Kidney (tissue), 14 donors: ENCODE measurements around the gene HRH2. TPM values are rescaled to one million over a fixed set of nuclear protein-coding genes. Genes with fewer than 3 reads are reported as not detected.

Source experiments
- DNase-seq, 5 donors: peaks; one replicate each; pipeline ENCODE4 v3.0.0-alpha.2; 2013 to 2020
- FAIRE-seq: peaks from 2 replicates; lab custom pipeline; 2012; peaks lifted over from hg19 to GRCh38; lab: Jason Lieb, UNC
- H3K27ac ChIP-seq, 2 donors: one replicate each; pipeline ENCODE4 v1.7.0; 2013; ENCODE audit warnings: low read depth in 2 of 2, low read length in 2 of 2, inconsistent platforms in 1 of 2
- H3K27me3 ChIP-seq: one replicate; pipeline ENCODE4 v1.7.1; 2013; ENCODE audit warnings: low read length, inconsistent platforms; ENCODE audit not compliant: control insufficient read depth, insufficient read depth
- H3K36me3 ChIP-seq, 3 donors: one replicate each; pipeline versions ENCODE4 v1.7.0 to v1.7.1; 2013; ENCODE audit warnings: low read length in 3 of 3, control low read depth in 1 of 3, inconsistent platforms in 1 of 3; ENCODE audit not compliant: insufficient read depth in 3 of 3, control insufficient read depth in 2 of 3
- H3K4me1 ChIP-seq, 3 donors: one replicate each; pipeline versions ENCODE4 v1.7.0 to v1.7.1; 2013; ENCODE audit warnings: low read length in 3 of 3, inconsistent platforms in 1 of 3, low read depth in 1 of 3; ENCODE audit not compliant: control insufficient read depth in 2 of 3, insufficient read depth in 2 of 3
- H3K4me3 ChIP-seq, 3 donors: one replicate each; pipeline versions ENCODE4 v1.7.0 to v1.8.1; 2013; ENCODE audit warnings: low read length in 3 of 3, control low read depth in 1 of 3, inconsistent platforms in 1 of 3
- H3K9ac ChIP-seq, 3 donors: one replicate each; pipeline versions ENCODE4 v1.7.0 to v1.7.1; 2013; ENCODE audit warnings: low read length in 3 of 3, control low read depth in 1 of 3, inconsistent platforms in 1 of 3
- H3K9me3 ChIP-seq, 3 donors: one replicate each; pipeline versions ENCODE4 v1.7.0 to v1.7.1; 2013; ENCODE audit warnings: low read length in 3 of 3, control low read depth in 1 of 3, inconsistent platforms in 1 of 3; ENCODE audit not compliant: control insufficient read depth in 2 of 3, insufficient read depth in 1 of 3
- intact Hi-C: fragments of 100-400 bp; cut with DNase I; formaldehyde crosslinking; loops from one replicate; pipeline ENCODE4 v1.11.1; 2022
- polyA plus RNA-seq: library from polyadenylated mRNA; stranded (reverse); fragments of 350-450 nt; fragmentation: Illumina TruSeq; extraction: RNeasy Lipid Tissue Mini Kit (QIAGEN cat#74804); gene quantifications from one replicate; pipeline ENCODE4 v1.2.3, GENCODE V29; 2014; ENCODE audit warnings: low read depth, low replicate concordance; ENCODE audit not compliant: insufficient read depth
- total RNA-seq: library from RNA; stranded (reverse); fragmentation: NEBNext Ultra II Directional; extraction: Animal tissue kit (Norgen Biotek cat#: 25700); gene quantifications from one replicate; pipeline ENCODE4 v1.2.1, GENCODE V29; 2021
- TF ChIP-seq, protein P1 (sequence below): IDR thresholded peaks from 3 replicates; pipeline ENCODE4 v1.5.1; 2012; ENCODE audit warnings: mild to moderate bottlenecking, moderate library complexity, borderline replicate concordance; ENCODE audit not compliant: insufficient read depth; ENCODE audit errors: extremely low read depth
- donor health status: control.
- donor health status: control.
- donor health status: control.
- donor health status: control.
- donor health status: control.
- donor health status: DM: yes; HTN: yes; CAD: no.
- donor health status: Normal renal cell carcinoma (clear cell type).

Gene HRH2
- total and polyA plus RNA-seq, 2 donors from 2014 or later, result 1.9 to 10.6 TPM

DNA sequence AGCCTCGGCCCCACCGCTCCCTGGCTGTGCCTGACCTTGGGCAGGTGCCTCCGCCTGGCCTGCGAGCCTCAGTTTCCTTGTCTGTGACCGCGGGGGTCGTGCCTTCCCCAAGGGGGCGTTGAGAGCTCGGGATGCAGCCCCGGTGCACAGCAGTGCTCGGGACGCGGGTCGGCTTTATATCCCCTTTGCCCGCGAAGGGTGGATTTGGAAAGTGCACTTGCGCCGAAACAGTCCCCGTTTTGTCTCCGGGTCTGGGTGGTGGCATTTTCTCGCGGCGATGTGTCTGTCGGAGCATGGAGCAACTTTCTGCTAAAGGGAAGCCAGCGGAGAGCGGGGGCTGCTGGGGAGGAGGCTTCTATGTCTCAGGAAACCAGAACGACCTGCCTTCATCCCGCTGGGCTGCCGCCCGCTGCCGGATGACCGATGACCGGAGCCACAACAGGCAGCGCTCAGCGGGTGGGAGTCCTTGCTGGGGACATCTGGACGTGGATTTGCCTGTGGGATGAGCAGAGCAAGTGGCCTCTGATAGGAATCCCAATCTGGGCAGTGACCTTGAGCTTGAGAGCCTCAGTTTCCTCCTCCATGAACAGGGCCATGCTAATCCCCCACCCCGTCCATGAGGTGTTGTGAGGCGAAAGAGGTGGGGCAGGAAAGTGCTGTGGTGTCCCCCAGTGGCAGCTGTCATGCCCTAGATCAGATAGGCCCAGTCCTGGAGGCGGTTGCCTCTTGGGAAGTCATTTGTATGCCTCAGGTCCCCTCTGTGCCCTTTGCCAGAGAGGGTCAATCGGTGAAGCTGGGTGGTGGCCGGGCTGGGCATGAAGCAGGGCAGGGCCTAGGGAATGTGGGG, 651 bp downstream of the HRH2 start:
- FAIRE-seq (no peak), DNase-seq (peak in 4 of 5 donors; percentile 33 to 55 (median 44))
- H3K9ac ChIP-seq, result no peak overlapping the region
- H3K27ac ChIP-seq, result no peak overlapping the region
- intact Hi-C loops, result no loop called here
- peaks cover 2% of the 10 kb centered on the region for H3K27me3 ChIP-seq
- peak overlapping the region in 2 of 3 donors; percentile 43 to 55 for H3K4me3 ChIP-seq
- peaks cover 0 to 2% (median 0%) of the 10 kb centered on the region in 3 donors for H3K4me1 ChIP-seq
- H3K9me3 ChIP-seq, result no peaks in the 10 kb centered on the region
- H3K36me3 ChIP-seq, result no peaks in the 10 kb centered on the region
- TF ChIP-seq, protein P1, sequence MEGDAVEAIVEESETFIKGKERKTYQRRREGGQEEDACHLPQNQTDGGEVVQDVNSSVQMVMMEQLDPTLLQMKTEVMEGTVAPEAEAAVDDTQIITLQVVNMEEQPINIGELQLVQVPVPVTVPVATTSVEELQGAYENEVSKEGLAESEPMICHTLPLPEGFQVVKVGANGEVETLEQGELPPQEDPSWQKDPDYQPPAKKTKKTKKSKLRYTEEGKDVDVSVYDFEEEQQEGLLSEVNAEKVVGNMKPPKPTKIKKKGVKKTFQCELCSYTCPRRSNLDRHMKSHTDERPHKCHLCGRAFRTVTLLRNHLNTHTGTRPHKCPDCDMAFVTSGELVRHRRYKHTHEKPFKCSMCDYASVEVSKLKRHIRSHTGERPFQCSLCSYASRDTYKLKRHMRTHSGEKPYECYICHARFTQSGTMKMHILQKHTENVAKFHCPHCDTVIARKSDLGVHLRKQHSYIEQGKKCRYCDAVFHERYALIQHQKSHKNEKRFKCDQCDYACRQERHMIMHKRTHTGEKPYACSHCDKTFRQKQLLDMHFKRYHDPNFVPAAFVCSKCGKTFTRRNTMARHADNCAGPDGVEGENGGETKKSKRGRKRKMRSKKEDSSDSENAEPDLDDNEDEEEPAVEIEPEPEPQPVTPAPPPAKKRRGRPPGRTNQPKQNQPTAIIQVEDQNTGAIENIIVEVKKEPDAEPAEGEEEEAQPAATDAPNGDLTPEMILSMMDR, result no peak

DNA sequence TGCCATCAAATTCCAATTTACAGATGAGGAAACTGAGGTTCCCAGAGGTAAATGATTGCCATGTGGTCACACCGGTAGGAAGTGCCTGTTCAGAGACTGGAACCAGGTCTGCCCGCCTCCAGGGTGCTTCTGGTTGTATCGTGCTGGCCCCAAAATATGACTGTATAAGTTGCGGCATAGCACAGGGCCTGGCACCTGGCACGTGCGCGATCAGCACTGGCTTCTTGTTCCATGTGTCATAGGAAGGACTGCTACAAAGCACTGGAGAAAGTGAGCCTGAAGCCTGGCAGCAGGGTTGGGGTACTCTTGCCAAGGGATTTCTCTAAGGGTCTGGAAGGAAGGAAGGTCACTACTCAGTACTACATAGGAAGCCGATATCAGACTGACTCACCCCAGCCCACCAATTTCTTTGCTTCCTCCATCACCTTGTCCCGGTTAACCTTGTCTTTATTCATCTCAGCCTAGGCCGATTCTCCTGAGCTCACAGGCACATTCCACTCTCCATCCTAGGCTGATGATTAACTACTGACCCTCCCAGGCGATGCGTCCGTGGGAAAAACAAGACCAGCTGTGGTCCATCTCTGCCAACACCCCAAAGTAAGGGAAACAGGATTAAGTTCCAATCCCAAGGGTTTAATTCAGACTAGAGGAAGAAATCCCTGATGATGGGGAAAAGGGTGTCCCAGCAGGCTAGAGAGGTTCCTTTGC, 1.8 kb downstream of the HRH2 start:
- no peak overlapping the region for H3K9ac ChIP-seq
- H3K36me3 ChIP-seq, result no peaks in the 10 kb centered on the region
- no peaks in the 10 kb centered on the region for H3K9me3 ChIP-seq
- no peak overlapping the region for H3K27ac ChIP-seq
- peaks cover 0 to 2% (median 0%) of the 10 kb centered on the region in 3 donors for H3K4me1 ChIP-seq
- FAIRE-seq, result no peak
- intact Hi-C loops, result no loop called here
- no peak overlapping the region for H3K4me3 ChIP-seq
- TF ChIP-seq, protein P1, result no peak
- DNase-seq, result peak in 3 of 5 donors; percentile 50 to 77 (median 57)
- peaks cover 2% of the 10 kb centered on the region for H3K27me3 ChIP-seq

DNA sequence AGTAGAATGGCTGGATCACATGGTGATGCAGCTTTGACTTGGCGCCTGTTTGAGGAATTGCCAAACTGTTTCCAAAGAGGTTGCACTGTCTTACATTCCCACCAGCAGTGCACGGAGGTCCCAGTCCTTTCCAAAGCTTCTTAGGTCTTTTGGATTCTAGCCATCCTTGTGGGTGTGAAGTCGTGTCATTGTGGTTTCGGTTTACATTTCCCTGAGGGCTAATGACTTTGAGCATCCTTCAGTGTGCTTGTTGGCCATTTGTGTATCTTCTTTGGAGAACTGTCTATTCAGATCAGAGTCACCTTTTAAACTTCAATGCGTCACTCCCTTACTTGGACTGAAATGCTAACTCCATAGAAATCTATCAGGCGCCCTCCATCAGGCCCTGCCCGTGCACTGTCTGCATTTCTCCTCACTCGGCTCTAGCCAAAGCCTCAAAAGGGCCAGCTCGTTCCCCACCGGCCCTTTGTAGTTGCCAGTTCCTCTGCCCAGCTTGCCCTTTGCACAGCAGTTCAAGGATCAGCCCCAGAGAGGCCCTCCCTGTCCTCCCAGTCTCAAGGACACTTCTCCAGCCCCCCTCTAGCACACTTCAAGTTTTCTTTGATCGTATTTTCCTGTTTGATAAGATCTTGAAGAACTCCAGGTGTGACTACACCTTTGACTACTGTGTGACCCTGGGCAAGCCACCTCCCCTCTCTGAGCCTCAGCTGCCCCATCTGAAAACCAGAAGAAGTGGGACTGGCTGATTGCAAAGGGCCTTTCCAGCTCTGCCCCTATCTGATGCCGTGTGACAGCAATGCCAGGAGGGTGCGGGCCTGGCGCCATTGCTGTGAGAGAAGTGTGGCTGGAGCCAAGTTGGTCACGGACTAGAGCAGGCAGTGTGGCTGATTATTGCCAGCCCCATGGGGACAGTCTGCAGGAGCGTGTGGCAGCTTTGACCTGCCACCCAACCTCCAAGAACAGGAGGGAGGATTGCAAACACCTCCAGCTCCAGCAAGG, 5.6 kb downstream of the HRH2 start:
- H3K9me3 ChIP-seq, result no peaks in the 10 kb centered on the region
- no peaks in the 10 kb centered on the region for H3K27me3 ChIP-seq
- H3K9ac ChIP-seq, result no peak overlapping the region
- H3K4me3 ChIP-seq, result no peak overlapping the region
- DNase-seq (no peak), FAIRE-seq (no peak)
- H3K36me3 ChIP-seq, result no peaks in the 10 kb centered on the region
- intact Hi-C loops, result no loop called here
- no peak overlapping the region for H3K27ac ChIP-seq
- H3K4me1 ChIP-seq, result peaks cover 0 to 2% (median 0%) of the 10 kb centered on the region in 3 donors
- TF ChIP-seq, protein P1, result no peak
